ENCODE measurements around the gene KRTAP7-1.

KRTAP7-1 gene, protein sequence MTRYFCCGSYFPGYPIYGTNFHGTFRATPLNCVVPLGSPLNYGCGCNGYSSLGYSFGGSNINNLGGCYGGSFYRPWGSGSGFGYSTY

DNA sequence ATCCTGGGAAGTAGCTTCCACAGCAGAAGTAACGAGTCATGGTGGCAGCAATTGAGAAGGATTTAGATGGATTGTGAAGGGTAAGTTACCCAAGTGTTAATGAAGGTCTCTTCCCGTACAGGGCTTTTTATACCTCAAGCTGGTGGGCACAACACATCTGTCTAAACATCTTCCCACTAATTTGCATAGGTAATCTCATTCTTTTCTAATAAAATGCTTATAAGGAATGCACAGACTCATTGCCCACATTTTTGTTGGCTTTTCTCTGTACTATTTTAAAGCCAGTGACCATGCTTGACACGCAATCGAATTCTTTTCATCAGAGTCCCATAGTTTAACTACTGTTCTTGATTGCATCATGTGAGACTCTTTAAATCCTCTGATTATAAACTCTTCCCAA lies at the start of gene KRTAP7-1:
KRTAP7-1 (minus strand) TSS at position 101 of the 400 bp plus-strand sequence; CDS start at position 40, 61 bp downstream.
- no peak within 1 kb of the TSS for H3K4me2 ChIP-seq (ENCODE audit: low read length)
- no peaks in the 10 kb centered on the region for H3K79me2 ChIP-seq (ENCODE audit: control insufficient read depth, low read length)
- no peak for TF ChIP-seq EZH2phosphoT487 (IDR thresholded peaks at IDR 0.05; ENCODE audit: borderline replicate concordance, low read length)
- TF ChIP-seq, protein P1, sequence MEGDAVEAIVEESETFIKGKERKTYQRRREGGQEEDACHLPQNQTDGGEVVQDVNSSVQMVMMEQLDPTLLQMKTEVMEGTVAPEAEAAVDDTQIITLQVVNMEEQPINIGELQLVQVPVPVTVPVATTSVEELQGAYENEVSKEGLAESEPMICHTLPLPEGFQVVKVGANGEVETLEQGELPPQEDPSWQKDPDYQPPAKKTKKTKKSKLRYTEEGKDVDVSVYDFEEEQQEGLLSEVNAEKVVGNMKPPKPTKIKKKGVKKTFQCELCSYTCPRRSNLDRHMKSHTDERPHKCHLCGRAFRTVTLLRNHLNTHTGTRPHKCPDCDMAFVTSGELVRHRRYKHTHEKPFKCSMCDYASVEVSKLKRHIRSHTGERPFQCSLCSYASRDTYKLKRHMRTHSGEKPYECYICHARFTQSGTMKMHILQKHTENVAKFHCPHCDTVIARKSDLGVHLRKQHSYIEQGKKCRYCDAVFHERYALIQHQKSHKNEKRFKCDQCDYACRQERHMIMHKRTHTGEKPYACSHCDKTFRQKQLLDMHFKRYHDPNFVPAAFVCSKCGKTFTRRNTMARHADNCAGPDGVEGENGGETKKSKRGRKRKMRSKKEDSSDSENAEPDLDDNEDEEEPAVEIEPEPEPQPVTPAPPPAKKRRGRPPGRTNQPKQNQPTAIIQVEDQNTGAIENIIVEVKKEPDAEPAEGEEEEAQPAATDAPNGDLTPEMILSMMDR (IDR thresholded peaks at IDR 0.05; ENCODE audit: low read depth, low read length, poor library complexity, severe bottlenecking): no peak
- H3K36me3 ChIP-seq (ENCODE audit: control insufficient read depth, low read length): no peaks in the 10 kb centered on the region
- no peaks in the 10 kb centered on the region for H3K4me1 ChIP-seq (ENCODE audit: control insufficient read depth, low read length)
- H3K9me3 ChIP-seq (ENCODE audit: control insufficient read depth, insufficient read depth, low read length): no peaks in the 10 kb centered on the region
- no peaks in the 10 kb centered on the region for H3K27me3 ChIP-seq (ENCODE audit: control insufficient read depth, low read length)
- no peaks in the 10 kb centered on the region for H3K9me2 ChIP-seq (replicated peaks; ENCODE audit: control insufficient read depth, low read length)
- H3F3A ChIP-seq (ENCODE audit: control insufficient read depth, insufficient read depth): no peaks in the 10 kb centered on the region
- H3K4me3 ChIP-seq (ENCODE audit: low read length): no peak within 1 kb of the TSS
- no peak within 1 kb of the TSS for H3K27ac ChIP-seq (ENCODE audit: low read depth, low read length)
- H4K20me1 ChIP-seq (ENCODE audit: control insufficient read depth, insufficient read depth, low read depth, low read length): no peaks in the 10 kb centered on the region

DNA sequence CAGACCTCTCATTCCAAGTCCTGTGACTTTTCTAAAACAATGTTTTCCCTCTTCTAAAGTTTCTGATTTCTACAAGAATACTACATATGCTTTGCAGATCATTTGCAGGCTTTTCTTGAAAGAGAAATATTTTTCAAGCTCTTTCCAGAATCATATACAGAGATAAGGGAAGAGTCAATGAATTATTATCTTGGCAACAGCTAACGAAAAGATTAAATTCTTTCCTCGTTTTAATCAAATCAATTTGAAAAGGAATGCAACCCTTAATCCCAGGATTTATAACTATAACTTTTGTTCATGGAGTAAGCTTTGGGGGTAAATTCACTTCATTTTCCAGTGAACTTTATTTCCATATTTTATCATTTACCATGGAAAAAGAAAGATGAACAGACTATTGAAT lies 45.0 kb upstream of the KRTAP7-1 start:
- Histone ChIP-seq H3K4me3 (ENCODE audit: low read length) (no peak overlapping the region), H4K20me1 (ENCODE audit: control insufficient read depth, insufficient read depth, low read depth, low read length) (no peaks in the 10 kb centered on the region), H3K4me1 (ENCODE audit: control insufficient read depth, low read length) (no peaks in the 10 kb centered on the region), H3K9me3 (ENCODE audit: control insufficient read depth, insufficient read depth, low read length) (no peaks in the 10 kb centered on the region), H3F3A (ENCODE audit: control insufficient read depth, insufficient read depth) (no peaks in the 10 kb centered on the region), H3K79me2 (ENCODE audit: control insufficient read depth, low read length) (no peaks in the 10 kb centered on the region), H3K4me2 (ENCODE audit: low read length) (no peak overlapping the region), H3K27ac (ENCODE audit: low read depth, low read length) (no peak overlapping the region), H3K9me2 (replicated peaks; ENCODE audit: control insufficient read depth, low read length) (no peaks in the 10 kb centered on the region), H3K36me3 (ENCODE audit: control insufficient read depth, low read length) (no peaks in the 10 kb centered on the region), H3K27me3 (ENCODE audit: control insufficient read depth, low read length) (no peaks in the 10 kb centered on the region)
- TF ChIP-seq, protein P1 (IDR thresholded peaks at IDR 0.05; ENCODE audit: low read depth, low read length, poor library complexity, severe bottlenecking): no peak
- no peak for TF ChIP-seq EZH2phosphoT487 (IDR thresholded peaks at IDR 0.05; ENCODE audit: borderline replicate concordance, low read length)

DNA sequence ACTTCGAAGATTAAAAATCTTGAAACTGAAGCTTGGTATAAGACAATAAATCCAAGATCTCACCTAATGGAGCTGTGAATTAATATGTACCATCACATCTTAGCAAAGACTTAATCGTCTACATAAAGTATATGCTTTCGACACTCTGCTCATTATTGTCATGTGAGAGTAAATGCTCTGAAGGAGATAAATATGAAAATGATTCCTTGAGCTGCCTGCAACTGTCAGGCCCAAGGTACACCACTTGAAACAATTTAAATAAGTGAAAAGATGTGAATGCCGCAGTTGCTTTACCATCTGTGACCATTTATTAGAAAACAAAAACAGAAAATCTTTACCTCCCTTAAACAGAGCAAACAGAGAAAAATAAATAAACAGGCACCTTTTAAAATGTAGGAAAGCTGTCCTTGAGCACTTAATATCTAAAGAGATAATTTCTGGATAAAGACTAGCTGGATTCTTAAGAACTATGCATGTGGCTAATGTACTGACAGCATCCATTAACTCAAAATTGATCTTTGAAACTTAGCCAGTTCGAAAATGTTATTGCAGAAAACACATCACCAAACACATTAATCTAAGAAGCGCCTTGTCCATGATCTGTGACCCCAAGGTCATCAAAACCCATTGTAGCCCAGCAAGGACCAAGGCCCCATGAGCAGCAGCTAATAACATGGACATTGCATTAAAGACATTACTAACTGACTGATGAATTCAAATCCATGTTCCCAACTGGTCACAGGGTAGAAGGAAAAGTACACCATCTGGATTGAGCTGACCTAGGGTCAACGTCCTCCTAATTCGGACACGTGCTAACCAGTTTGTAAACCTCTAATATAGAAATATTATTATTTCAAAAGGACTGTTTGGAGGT lies 18.3 kb upstream of the KRTAP7-1 start:
- no peaks in the 10 kb centered on the region for H3F3A ChIP-seq (ENCODE audit: control insufficient read depth, insufficient read depth)
- no peaks in the 10 kb centered on the region for H3K27me3 ChIP-seq (ENCODE audit: control insufficient read depth, low read length)
- no peak for TF ChIP-seq EZH2phosphoT487 (IDR thresholded peaks at IDR 0.05; ENCODE audit: borderline replicate concordance, low read length)
- TF ChIP-seq, protein P1 (IDR thresholded peaks at IDR 0.05; ENCODE audit: low read depth, low read length, poor library complexity, severe bottlenecking): no peak

More for the DNA sequence above, 18.3 kb upstream of the KRTAP7-1 start:
- Histone ChIP-seq H3K36me3 (ENCODE audit: control insufficient read depth, low read length) (no peaks in the 10 kb centered on the region), H3K27ac (ENCODE audit: low read depth, low read length) (no peak overlapping the region), H3K4me1 (ENCODE audit: control insufficient read depth, low read length) (no peaks in the 10 kb centered on the region), H4K20me1 (ENCODE audit: control insufficient read depth, insufficient read depth, low read depth, low read length) (no peaks in the 10 kb centered on the region), H3K4me3 (ENCODE audit: low read length) (no peak overlapping the region), H3K4me2 (ENCODE audit: low read length) (no peak overlapping the region), H3K9me3 (ENCODE audit: control insufficient read depth, insufficient read depth, low read length) (no peaks in the 10 kb centered on the region), H3K9me2 (replicated peaks; ENCODE audit: control insufficient read depth, low read length) (no peaks in the 10 kb centered on the region), H3K79me2 (ENCODE audit: control insufficient read depth, low read length) (no peaks in the 10 kb centered on the region)

All from DOHH2 (cell line).